Measurements from ENCODE around the gene KANSL1L. TPM values are rescaled to one million over a fixed set of nuclear protein-coding genes. Genes with fewer than 3 reads are reported as not detected.
A peak's percentile ranks its signal among the peaks of the same experiment; 100 is the strongest.

The KANSL1L gene
- total RNA-seq, 1 donor from 2014 or later = 18.3 TPM

GRCh38 chr2:210203558-210203957, 32.3 kb upstream of the KANSL1L start:
- Mint-ChIP-seq H3K4me3 (no peak overlapping the region), H3K4me1 (no peaks in the 10 kb centered on the region), H3K9me3 (no peaks in the 10 kb centered on the region), H3K27ac (ENCODE audit: unreplicated experiment) (no peak overlapping the region), H3K36me3 (ENCODE audit: low read depth) (no peaks in the 10 kb centered on the region), H3K27me3 (ENCODE audit: low read depth) (peaks cover 14% of the 10 kb centered on the region)
- TF ChIP-seq CTCF (conservative IDR thresholded peaks at IDR 0.05) = no peak
- DNase-seq (ENCODE audit: low read depth, low spot score) = no peak

- Mint-ChIP-seq H3K36me3 (ENCODE audit: low read depth) (no peaks in the 10 kb centered on the region), H3K9me3 (no peaks in the 10 kb centered on the region), H3K27me3 (ENCODE audit: low read depth) (peaks cover 14% of the 10 kb centered on the region), H3K27ac (ENCODE audit: unreplicated experiment) (no peak overlapping the region), H3K4me1 (no peaks in the 10 kb centered on the region), H3K4me3 (no peak overlapping the region)
- DNase-seq (ENCODE audit: low read depth, low spot score) = no peak
- TF ChIP-seq CTCF (conservative IDR thresholded peaks at IDR 0.05) = no peak
Measured at GRCh38 chr2:210203147-210203546, 31.9 kb upstream of the KANSL1L start.

- DNase-seq (ENCODE audit: low read depth, low spot score) = no peak
- no peaks in the 10 kb centered on the region for H3K9me3 Mint-ChIP-seq
- no peak overlapping the region for H3K4me3 Mint-ChIP-seq
- no peaks in the 10 kb centered on the region for H3K36me3 Mint-ChIP-seq (ENCODE audit: low read depth)
- H3K27me3 Mint-ChIP-seq (ENCODE audit: low read depth) = peaks cover 19% of the 10 kb centered on the region
- no peaks in the 10 kb centered on the region for H3K4me1 Mint-ChIP-seq
- no peak overlapping the region for H3K27ac Mint-ChIP-seq (ENCODE audit: unreplicated experiment)
- no peak for TF ChIP-seq CTCF (conservative IDR thresholded peaks at IDR 0.05)
Measured at GRCh38 chr2:210199854-210200253, 28.6 kb upstream of the KANSL1L start.

- Mint-ChIP-seq H3K4me3 (no peak overlapping the region), H3K36me3 (ENCODE audit: low read depth) (no peaks in the 10 kb centered on the region), H3K27me3 (ENCODE audit: low read depth) (peaks cover 19% of the 10 kb centered on the region), H3K4me1 (no peaks in the 10 kb centered on the region), H3K27ac (ENCODE audit: unreplicated experiment) (no peak overlapping the region), H3K9me3 (no peaks in the 10 kb centered on the region)
- DNase-seq (ENCODE audit: low read depth, low spot score) = no peak
- peak; percentile 87 for TF ChIP-seq CTCF (conservative IDR thresholded peaks at IDR 0.05)
Measured at GRCh38 chr2:210199186-210199765, 28.1 kb upstream of the KANSL1L start.

GRCh38 chr2:210198326-210198725, 27.1 kb upstream of the KANSL1L start:
- Mint-ChIP-seq H3K9me3 (no peaks in the 10 kb centered on the region), H3K36me3 (ENCODE audit: low read depth) (no peaks in the 10 kb centered on the region), H3K4me1 (no peaks in the 10 kb centered on the region), H3K4me3 (no peak overlapping the region), H3K27me3 (ENCODE audit: low read depth) (peaks cover 15% of the 10 kb centered on the region), H3K27ac (ENCODE audit: unreplicated experiment) (no peak overlapping the region)
- no peak for TF ChIP-seq CTCF (conservative IDR thresholded peaks at IDR 0.05)
- no peak for DNase-seq (ENCODE audit: low read depth, low spot score)

Measured in neural crest cell (in vitro differentiated cells).